ENCODE results near the gene LRRC74B. TPM values are rescaled to one million over a fixed set of nuclear protein-coding genes. Genes with fewer than 3 reads are reported as not detected.
A peak's percentile ranks its signal among the peaks of the same experiment; 100 is the strongest.

The LRRC74B gene
- total and polyA plus RNA-seq, 2 experiments from 2014 or later: not detected

- H3K9ac ChIP-seq: no peak overlapping the region
- H3K27me3 ChIP-seq (replicated peaks; ENCODE audit: insufficient read depth): no peaks in the 10 kb centered on the region
- H3K36me3 ChIP-seq (ENCODE audit: low read depth): no peaks in the 10 kb centered on the region
- no peak overlapping the region for H3K4me3 ChIP-seq
- H3F3A ChIP-seq (ENCODE audit: insufficient read depth): peaks cover 20% of the 10 kb centered on the region
- H3K79me2 ChIP-seq (ENCODE audit: insufficient read depth): no peaks in the 10 kb centered on the region
- no peak overlapping the region for H3K4me2 ChIP-seq (ENCODE audit: unreplicated experiment)
- no peak for DNase-seq
- WGBS, 2 experiments (ENCODE audit: low coverage in 1 of 2, low lambda C conversion rate in 2 of 2, missing lambda C conversion rate in 2 of 2): 33 to 35% methylated on average over 5 of the region's 5 CpGs
- H3K4me1 ChIP-seq (ENCODE audit: insufficient read depth): peaks cover 21% of the 10 kb centered on the region
- H3K9me3 ChIP-seq (ENCODE audit: low read depth): no peaks in the 10 kb centered on the region
- TF ChIP-seq EZH2phosphoT487 (IDR thresholded peaks at IDR 0.05; ENCODE audit: insufficient read depth, low read depth) (no peak), EZH2 (IDR thresholded peaks at IDR 0.05; ENCODE audit: insufficient read depth, poor library complexity, severe bottlenecking) (no peak)
- no peaks in the 10 kb centered on the region for H4K20me1 ChIP-seq (ENCODE audit: insufficient read depth)
- no peaks in the 10 kb centered on the region for H3K9me2 ChIP-seq (ENCODE audit: insufficient read depth)
- no peak overlapping the region for H2AFZ ChIP-seq
- no peak overlapping the region for H3K27ac ChIP-seq
- in situ Hi-C loops (cut with MboI): no loop called here
Measured at GRCh38 chr22:21106000-21106399, 60.3 kb downstream of the LRRC74B start.

- Histone ChIP-seq H3K9me3 (ENCODE audit: low read depth) (no peaks in the 10 kb centered on the region), H4K20me1 (ENCODE audit: insufficient read depth) (no peaks in the 10 kb centered on the region), H3K9me2 (ENCODE audit: insufficient read depth) (no peaks in the 10 kb centered on the region), H3K27me3 (replicated peaks; ENCODE audit: insufficient read depth) (no peaks in the 10 kb centered on the region), H3K79me2 (ENCODE audit: insufficient read depth) (no peaks in the 10 kb centered on the region), H3K9ac (no peak overlapping the region), H3F3A (ENCODE audit: insufficient read depth) (no peaks in the 10 kb centered on the region), H3K27ac (no peak overlapping the region), H3K4me1 (ENCODE audit: insufficient read depth) (no peaks in the 10 kb centered on the region), H3K4me3 (no peak overlapping the region), H3K36me3 (ENCODE audit: low read depth) (no peaks in the 10 kb centered on the region), H3K4me2 (ENCODE audit: unreplicated experiment) (no peak overlapping the region), H2AFZ (no peak overlapping the region)
- WGBS, 2 experiments (ENCODE audit: low coverage in 1 of 2, low lambda C conversion rate in 2 of 2, missing lambda C conversion rate in 2 of 2): 61 to 76% methylated on average over 4 of the region's 4 CpGs
- TF ChIP-seq EZH2 (IDR thresholded peaks at IDR 0.05; ENCODE audit: insufficient read depth, poor library complexity, severe bottlenecking) (no peak), EZH2phosphoT487 (IDR thresholded peaks at IDR 0.05; ENCODE audit: insufficient read depth, low read depth) (no peak)
- in situ Hi-C loops (cut with MboI): no loop called here
- peak; percentile 29 for DNase-seq
Measured at GRCh38 chr22:21108379-21109115, 62.8 kb downstream of the LRRC74B start.

MicroRNAs within 50 kb of the gene (microRNA counts, 767-probe panel; counts per million panel counts)
- microRNA hsa-miR-649: 447 counts per million, percentile 86 among the panel's probes with 10 or more counts

Small RNA genes lying within 50 kb of the gene (microRNA-seq; reads per million reads assigned to microRNA genes)
- not detected for gene MIR649 (ENCODE audit: borderline number of aligned reads)

Small RNA genes lying within 50 kb of the gene (small RNA-seq; reads per million reads assigned to genes)
- not detected for gene MIR649 (ENCODE audit: low read depth, low replicate concordance)

Other genes starting within 250 kb of the LRRC74B start
- gene PI4KA, start 187.1 kb upstream of the LRRC74B start, total RNA-seq (2014; rRNA removed; shearing (Covaris generic)): 31.1 and 36.5 TPM in 2 replicates
- 29.7 and 34.5 TPM in 2 replicates for gene PI4KA, start 187.1 kb upstream of the LRRC74B start, polyA plus RNA-seq (2016; fragmentation: Nextera tagmentation; extraction: Ambion mirVana)
- 10.4 and 13.8 TPM in 2 replicates for gene SNAP29, start 186.9 kb upstream of the LRRC74B start, total RNA-seq (2014; rRNA removed; shearing (Covaris generic))
- 35.8 and 40.9 TPM in 2 replicates for gene SNAP29, start 186.9 kb upstream of the LRRC74B start, polyA plus RNA-seq (2016; fragmentation: Nextera tagmentation; extraction: Ambion mirVana)
- 39.8 and 42.5 TPM in 2 replicates for gene CRKL, start 128.5 kb upstream of the LRRC74B start, total RNA-seq (2014; rRNA removed; shearing (Covaris generic))
- 26.7 and 27.1 TPM in 2 replicates for gene CRKL, start 128.5 kb upstream of the LRRC74B start, polyA plus RNA-seq (2016; fragmentation: Nextera tagmentation; extraction: Ambion mirVana)
- 0.65 TPM in 1 of 2 replicates, not detected in the other for gene AIFM3, start 78.7 kb upstream of the LRRC74B start, total RNA-seq (2014; rRNA removed; shearing (Covaris generic))
- gene AIFM3, start 78.7 kb upstream of the LRRC74B start, polyA plus RNA-seq (2016; fragmentation: Nextera tagmentation; extraction: Ambion mirVana): 0.16 TPM in 1 of 2 replicates, not detected in the other
- 71.5 and 80.1 TPM in 2 replicates for gene LZTR1, start 63.6 kb upstream of the LRRC74B start, total RNA-seq (2014; rRNA removed; shearing (Covaris generic))
- 26.8 and 29.7 TPM in 2 replicates for gene LZTR1, start 63.6 kb upstream of the LRRC74B start, polyA plus RNA-seq (2016; fragmentation: Nextera tagmentation; extraction: Ambion mirVana)
- 19.5 and 27.5 TPM in 2 replicates for gene THAP7, start 43.8 kb upstream of the LRRC74B start, total RNA-seq (2014; rRNA removed; shearing (Covaris generic))
- gene THAP7, start 43.8 kb upstream of the LRRC74B start, polyA plus RNA-seq (2016; fragmentation: Nextera tagmentation; extraction: Ambion mirVana): 32.5 and 34.0 TPM in 2 replicates
- gene P2RX6, start 30.8 kb upstream of the LRRC74B start, total RNA-seq (2014; rRNA removed; shearing (Covaris generic)): 1.6 TPM in 2 replicates
- gene P2RX6, start 30.8 kb upstream of the LRRC74B start, polyA plus RNA-seq (2016; fragmentation: Nextera tagmentation; extraction: Ambion mirVana): 2.2 and 2.4 TPM in 2 replicates
- gene SLC7A4, start 13.4 kb upstream of the LRRC74B start, total RNA-seq (2014; rRNA removed; shearing (Covaris generic)): not detected in 2 replicates
- gene SLC7A4, start 13.4 kb upstream of the LRRC74B start, polyA plus RNA-seq (2016; fragmentation: Nextera tagmentation; extraction: Ambion mirVana): 0.13 TPM in 1 of 2 replicates, not detected in the other